Measurements from ENCODE around the gene UVRAG.
"Not testable (repeated sequence)": the region's sequence is repeated elsewhere in the genome, so short reads cannot be mapped to it uniquely, and the experiment has no call there.

The UVRAG gene

GRCh38 chr11:76074148-76075095 is 259.4 kb downstream of the UVRAG start:
- in situ Hi-C loops (cut with MboI; ENCODE audit: low pct_unique_long_range_greater_than_20kb, low sequenced_read_pairs, unreplicated experiment): no loop called here
- no peak for DNase-seq (ENCODE audit: low spot score)
- TF ChIP-seq, protein P1, sequence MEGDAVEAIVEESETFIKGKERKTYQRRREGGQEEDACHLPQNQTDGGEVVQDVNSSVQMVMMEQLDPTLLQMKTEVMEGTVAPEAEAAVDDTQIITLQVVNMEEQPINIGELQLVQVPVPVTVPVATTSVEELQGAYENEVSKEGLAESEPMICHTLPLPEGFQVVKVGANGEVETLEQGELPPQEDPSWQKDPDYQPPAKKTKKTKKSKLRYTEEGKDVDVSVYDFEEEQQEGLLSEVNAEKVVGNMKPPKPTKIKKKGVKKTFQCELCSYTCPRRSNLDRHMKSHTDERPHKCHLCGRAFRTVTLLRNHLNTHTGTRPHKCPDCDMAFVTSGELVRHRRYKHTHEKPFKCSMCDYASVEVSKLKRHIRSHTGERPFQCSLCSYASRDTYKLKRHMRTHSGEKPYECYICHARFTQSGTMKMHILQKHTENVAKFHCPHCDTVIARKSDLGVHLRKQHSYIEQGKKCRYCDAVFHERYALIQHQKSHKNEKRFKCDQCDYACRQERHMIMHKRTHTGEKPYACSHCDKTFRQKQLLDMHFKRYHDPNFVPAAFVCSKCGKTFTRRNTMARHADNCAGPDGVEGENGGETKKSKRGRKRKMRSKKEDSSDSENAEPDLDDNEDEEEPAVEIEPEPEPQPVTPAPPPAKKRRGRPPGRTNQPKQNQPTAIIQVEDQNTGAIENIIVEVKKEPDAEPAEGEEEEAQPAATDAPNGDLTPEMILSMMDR (IDR thresholded peaks at IDR 0.05; ENCODE audit: extremely low read depth, insufficient read depth, missing control alignments): no peak

DNA sequence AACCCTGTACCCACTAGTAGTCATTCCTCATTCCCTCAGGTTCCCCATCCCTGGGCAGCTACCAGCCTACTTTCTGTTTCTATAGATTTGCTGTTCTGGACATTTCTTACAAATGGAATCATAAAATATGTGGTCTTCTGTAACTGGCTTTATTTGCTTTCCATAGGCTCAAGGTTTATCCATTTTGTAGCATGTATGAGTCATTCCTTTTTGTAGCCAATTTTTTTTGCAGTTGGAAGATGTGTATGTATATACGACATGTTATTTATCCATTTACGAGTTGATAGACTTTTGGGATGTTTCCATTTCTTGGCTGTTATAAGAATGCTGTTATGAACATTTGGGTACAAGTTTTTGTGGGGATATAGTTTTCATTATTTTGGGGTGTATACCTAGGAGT is 260.7 kb downstream of the UVRAG start:
- in situ Hi-C loops (cut with MboI; ENCODE audit: low pct_unique_long_range_greater_than_20kb, low sequenced_read_pairs, unreplicated experiment): no loop called here
- TF ChIP-seq, protein P1 (IDR thresholded peaks at IDR 0.05; ENCODE audit: extremely low read depth, insufficient read depth, missing control alignments): no peak
- no peak for DNase-seq (ENCODE audit: low spot score)

GRCh38 chr11:76076253-76076652 is 261.2 kb downstream of the UVRAG start:
- in situ Hi-C loops (cut with MboI; ENCODE audit: low pct_unique_long_range_greater_than_20kb, low sequenced_read_pairs, unreplicated experiment); DNase-seq (ENCODE audit: low spot score): not testable (repeated sequence)

- in situ Hi-C loops (cut with MboI; ENCODE audit: low pct_unique_long_range_greater_than_20kb, low sequenced_read_pairs, unreplicated experiment): no loop called here
- no peak for DNase-seq (ENCODE audit: low spot score)
- TF ChIP-seq, protein P1 (IDR thresholded peaks at IDR 0.05; ENCODE audit: extremely low read depth, insufficient read depth, missing control alignments): no peak
Measured at GRCh38 chr11:76076749-76077148, 261.7 kb downstream of the UVRAG start.

GRCh38 chr11:76077575-76078150 is 262.7 kb downstream of the UVRAG start:
- TF ChIP-seq, protein P1 (IDR thresholded peaks at IDR 0.05; ENCODE audit: extremely low read depth, insufficient read depth, missing control alignments): no peak
- in situ Hi-C loops (cut with MboI; ENCODE audit: low pct_unique_long_range_greater_than_20kb, low sequenced_read_pairs, unreplicated experiment): no loop called here
- DNase-seq (ENCODE audit: low spot score): no peak

GRCh38 chr11:76081084-76081483 is 266.1 kb downstream of the UVRAG start:
- in situ Hi-C loops (cut with MboI; ENCODE audit: low pct_unique_long_range_greater_than_20kb, low sequenced_read_pairs, unreplicated experiment); DNase-seq (ENCODE audit: low spot score): not testable (repeated sequence)

DNA sequence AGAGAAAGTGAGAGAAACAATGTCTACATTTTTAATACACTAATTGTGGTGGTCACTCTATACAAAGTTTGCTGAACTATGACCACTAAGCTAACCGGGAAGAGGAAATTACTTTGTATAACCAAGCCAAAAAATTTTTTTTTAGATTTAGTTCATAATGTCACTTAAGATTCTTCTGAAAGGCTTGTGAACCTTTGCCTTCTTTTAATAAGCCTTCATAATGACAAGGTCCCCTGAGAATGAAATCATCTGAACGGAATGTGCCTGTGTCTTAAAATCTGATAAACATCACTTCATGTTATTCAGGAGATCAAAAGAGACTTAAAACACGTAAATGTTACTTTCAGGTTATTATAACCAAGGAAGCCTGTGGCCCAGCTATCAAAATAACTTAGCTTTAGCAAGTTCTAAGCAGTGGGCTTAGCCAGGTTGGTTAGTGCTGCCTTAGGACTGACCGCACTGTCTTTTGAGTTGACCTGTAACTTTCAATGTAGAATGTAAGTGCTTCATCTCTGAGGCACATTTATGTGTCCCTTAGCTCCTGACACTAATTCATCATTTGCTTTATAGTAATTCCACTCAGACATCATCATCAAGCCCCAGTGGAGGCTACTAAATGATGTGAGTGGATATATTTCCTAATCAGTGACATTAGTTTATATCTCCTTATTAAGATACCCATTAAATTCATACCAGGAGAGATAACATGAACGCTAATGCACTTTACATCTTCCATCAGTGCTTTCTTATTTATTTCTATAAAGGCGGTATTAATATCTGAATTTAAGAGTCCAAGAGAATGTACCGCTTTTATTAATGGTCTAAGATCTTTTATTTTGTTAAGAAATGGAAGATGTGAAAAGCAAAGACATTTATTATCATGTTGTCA is 268.8 kb downstream of the UVRAG start:
- DNase-seq (ENCODE audit: low spot score): no peak
- in situ Hi-C loops (cut with MboI; ENCODE audit: low pct_unique_long_range_greater_than_20kb, low sequenced_read_pairs, unreplicated experiment): no loop called here
- TF ChIP-seq, protein P1 (IDR thresholded peaks at IDR 0.05; ENCODE audit: extremely low read depth, insufficient read depth, missing control alignments): no peak
